Hepatic stellate cell (primary cell): Measurements from ENCODE around the gene CHRNB4.
"Not testable (repeated sequence)": the region's sequence is repeated elsewhere in the genome, so short reads cannot be mapped to it uniquely, and the experiment has no call there.

ENCODE experiments used
- DNase-seq: peaks from one replicate; pipeline ENCODE4 v3.0.0; 2011; ENCODE audit warnings: low spot score

CHRNB4 gene

DNA sequence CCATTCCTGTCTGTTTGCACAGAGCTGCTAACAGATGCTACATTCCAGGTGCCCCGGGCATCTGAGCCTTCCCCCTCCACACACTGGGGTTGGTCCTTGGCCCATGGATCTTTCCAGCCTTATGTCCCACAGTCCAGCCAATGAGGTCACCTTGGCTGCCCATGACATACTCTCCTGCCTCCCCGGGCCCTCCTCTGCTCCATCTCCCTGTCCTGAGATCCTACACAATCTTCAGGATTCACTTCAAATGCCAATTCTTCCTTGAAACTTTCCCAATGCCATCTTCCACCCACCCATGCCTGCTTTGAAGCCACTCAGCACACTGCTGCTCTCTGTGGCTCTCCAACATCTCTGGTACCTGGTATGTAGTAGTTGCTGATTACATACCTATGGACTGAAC is 24.5 kb downstream of the CHRNB4 start:
- DNase-seq, result no peak

DNA sequence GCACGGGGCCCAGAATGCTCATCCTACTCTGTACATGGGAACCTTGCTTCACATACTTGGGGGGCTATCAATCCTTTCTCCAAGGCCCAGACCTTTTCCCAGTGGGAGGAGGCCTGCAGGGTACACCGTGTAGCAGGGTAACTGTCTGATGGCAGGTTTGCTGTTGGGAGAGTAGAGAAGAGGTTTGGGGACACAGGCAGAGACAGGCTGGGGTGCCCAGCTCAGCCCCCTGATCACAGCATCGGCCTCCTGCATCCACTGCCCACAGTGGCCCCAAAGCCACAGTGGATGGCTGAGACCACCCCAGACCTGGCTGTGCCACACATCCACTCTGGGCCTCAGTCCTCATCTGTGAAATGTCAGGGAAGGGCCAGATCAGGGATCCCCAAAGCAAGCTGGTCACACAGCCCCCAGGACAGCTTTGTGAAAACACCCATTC is 25.8 kb downstream of the CHRNB4 start:
- DNase-seq, result no peak

DNA sequence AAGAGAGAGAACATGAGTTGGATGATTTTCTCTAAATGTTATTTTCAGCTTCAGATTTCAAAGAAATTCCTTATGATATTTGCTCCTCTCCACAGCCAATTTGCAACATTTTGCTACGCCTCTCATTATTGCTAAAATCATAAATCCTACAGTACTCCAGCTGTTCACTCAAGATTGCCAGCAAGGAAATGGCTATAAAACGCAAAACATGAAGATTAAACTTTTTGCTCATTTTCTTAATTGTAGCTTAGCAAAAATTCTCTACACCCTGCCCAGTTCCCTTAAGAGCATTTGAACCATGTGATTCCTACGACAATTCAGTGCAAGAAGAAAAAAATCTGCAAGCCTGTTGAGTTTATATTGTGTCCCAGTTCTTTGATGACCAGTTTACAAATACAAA is 27.0 kb downstream of the CHRNB4 start:
- DNase-seq, result no peak

DNA sequence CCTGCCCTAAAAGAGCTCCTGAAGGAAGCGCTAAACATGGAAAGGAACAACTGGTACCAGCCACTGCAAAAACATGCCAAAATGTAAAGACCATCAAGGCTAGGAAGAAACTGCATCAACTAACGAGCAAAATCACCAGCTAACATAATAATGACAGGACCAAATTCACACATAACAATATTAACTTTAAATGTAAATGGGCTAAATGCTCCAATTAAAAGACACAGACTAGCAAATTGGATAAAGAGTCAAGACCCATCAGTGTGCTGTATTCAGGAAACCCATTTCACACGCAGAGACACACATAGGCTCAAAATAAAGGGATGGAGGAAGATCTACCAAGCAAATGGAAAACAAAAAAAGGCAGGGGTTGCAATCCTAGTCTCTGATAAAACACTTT is 31.5 kb downstream of the CHRNB4 start:
- DNase-seq, result not testable (repeated sequence)

DNA sequence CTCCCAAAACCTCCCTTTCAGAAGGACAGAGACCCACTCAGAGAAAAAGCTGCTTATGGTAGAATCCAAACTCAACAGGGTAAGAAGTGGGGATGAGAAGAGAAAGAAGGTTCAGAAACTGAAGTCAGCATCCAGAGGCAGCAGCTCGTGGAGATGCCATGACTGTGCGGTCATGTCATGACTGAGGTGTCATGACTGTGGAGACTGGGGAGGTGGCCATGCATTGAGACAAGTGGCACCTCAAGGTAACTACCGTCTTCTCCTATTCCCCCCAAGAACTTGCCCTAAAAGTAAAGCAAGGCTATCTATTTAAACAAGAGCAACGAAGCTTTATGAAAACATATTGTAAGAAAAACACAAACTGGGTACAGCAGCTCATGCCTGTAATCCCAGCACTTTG is 35.3 kb downstream of the CHRNB4 start:
- DNase-seq, result no peak

DNA sequence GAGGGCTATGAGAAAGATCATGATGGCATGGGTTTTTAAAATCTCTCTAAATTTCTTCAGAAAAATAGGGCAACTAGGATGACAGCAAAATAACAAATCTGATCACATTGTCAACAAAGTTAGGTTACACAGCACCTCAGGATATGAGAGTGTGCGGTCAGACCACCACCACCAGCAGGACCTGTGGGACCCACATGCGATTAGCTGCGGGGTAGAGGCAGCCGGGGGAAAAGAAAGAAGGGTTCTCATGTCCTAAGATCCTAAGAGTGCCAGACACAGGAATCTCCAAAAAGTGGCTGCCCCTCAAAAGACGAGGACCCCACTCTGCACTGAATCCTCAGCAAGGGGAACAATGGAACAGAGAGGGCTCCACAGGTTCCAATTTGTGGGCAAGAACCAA is 35.8 kb downstream of the CHRNB4 start:
- DNase-seq, result no peak

DNA sequence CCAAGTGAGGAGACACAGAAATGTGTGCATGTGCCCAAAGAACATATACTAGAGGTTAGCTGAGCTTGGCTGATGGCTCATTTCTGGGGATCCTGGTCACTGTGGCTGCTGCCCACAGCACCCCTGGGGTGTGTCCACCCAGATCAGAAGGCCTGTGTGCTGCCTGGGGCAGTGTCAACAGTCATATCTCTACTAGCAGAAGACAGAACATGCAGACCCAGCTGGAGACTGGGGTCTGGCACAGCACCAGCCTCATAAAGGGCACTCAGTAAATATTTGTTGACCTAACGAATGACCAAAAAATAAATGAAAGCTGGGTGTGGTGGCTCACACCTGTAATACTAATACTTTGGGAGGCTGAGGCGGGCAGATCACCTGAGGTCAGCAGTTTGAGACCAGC is 36.6 kb downstream of the CHRNB4 start:
- DNase-seq, result no peak

DNA sequence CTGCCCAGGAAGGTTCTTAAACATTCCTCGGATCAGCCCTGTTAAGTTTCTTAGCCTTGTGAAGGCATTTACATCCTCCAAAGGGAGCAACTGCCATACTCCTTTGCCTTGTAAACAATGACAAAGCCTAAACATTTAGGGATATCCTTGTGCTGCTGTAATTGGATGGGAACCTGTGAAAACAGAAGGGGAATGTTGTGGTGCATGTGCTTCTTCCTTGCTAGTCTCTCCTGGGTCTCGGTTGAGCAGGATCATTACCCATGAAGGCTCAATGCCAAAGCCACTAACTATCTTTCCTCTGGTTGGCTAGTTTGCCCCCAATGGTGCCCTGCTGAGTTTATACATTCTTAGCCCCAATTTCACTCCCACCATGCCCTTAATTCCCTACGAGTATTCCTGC is 37.5 kb downstream of the CHRNB4 start:
- no peak for DNase-seq

DNA sequence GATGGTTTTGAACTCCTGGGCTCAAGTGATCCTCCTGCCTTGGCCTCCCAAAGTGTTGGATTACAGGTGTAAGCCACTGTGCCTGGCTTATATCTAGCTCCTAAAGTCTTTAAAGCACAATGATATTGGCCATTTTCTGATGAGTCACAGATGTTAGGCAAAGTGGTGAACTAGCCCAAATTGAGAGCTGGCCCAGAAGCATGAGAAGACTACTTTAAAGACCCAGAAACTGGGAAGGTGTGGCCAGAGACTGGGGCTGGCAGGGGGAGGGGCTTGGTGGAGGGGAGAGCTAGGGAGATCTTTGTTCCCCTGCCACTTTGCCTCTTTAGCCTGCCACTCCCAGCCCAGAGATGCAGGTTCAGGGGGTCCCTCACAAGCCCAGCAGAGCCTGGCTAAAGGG is 41.8 kb downstream of the CHRNB4 start:
- DNase-seq, result no peak

DNA sequence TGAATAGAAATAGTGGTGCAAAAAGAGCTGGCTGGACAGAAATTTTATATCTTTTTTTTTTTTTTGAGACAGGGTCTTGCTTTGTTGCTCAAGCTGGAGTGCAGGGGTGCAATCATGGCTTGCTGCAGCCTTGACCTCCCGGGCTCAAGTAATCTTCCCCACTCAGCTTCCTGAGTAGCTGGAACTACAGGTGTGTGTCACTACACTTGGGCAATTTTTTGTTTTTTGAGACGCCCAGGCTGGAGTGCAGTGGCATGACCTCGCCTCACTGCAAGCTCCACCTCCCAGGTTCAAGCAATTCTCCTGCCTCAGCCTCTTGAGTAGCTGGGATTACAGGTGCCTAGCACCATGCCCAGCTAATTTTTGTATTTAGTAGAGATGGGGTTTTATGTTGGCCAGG is 42.7 kb downstream of the CHRNB4 start:
- DNase-seq, result no peak

DNA sequence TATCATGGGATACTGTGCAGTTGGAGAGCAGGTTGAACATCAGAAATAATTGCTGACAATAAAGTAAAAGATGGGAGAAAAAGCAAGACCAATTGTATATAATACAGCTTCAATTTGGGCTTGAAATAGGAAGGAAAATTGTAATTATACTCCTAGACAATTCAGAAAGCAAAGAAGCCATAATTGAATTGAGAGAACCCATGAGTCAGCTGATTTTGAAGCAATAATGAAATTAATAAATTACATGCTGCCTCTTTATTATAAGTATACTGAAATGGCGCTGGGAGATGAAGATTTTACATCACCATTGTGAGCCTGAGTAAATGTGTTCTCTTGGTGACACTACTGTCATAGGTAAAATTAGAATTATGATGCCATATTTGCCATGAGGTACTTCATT is 43.4 kb downstream of the CHRNB4 start:
- DNase-seq, result no peak

DNA sequence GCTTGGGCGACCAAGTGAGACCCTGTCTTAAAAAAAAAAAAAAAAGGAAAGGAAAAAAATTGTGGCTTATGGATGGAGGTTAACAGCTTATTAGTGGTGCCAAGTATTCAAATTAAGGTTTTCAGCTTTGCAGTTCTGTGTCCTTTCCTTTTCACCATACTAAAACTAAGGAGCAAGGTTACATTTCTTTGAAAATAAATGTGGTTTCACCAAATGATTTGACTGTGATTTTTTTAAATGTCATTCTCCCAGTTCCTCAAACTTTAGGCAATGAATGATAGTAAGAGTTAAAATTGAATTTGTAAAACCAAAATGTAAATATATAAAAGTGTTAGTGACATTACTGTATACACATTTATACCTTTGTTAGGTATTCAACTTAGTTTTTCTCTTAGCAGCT is 66.1 kb downstream of the CHRNB4 start:
- no peak for DNase-seq
